ENCODE data around the gene FMNL2. TPM values are rescaled to one million over a fixed set of nuclear protein-coding genes. Genes with fewer than 3 reads are reported as not detected.

Gene FMNL2
- total RNA-seq, 1 donor from 2014 or later: 24.7 TPM

GRCh38 chr2:152584301-152584700 lies 249.3 kb downstream of the FMNL2 start:
- DNase-seq (ENCODE audit: low read depth) (no peak), FAIRE-seq (no peak)
- Histone ChIP-seq H3K36me3 (ENCODE audit: control insufficient read depth, insufficient read depth, low read length) (no peaks in the 10 kb centered on the region), H3K4me3 (ENCODE audit: low read depth, low read length) (no peak overlapping the region), H3K27me3 (ENCODE audit: control insufficient read depth, insufficient read depth, low read length) (no peaks in the 10 kb centered on the region)
- TF ChIP-seq, protein P1, sequence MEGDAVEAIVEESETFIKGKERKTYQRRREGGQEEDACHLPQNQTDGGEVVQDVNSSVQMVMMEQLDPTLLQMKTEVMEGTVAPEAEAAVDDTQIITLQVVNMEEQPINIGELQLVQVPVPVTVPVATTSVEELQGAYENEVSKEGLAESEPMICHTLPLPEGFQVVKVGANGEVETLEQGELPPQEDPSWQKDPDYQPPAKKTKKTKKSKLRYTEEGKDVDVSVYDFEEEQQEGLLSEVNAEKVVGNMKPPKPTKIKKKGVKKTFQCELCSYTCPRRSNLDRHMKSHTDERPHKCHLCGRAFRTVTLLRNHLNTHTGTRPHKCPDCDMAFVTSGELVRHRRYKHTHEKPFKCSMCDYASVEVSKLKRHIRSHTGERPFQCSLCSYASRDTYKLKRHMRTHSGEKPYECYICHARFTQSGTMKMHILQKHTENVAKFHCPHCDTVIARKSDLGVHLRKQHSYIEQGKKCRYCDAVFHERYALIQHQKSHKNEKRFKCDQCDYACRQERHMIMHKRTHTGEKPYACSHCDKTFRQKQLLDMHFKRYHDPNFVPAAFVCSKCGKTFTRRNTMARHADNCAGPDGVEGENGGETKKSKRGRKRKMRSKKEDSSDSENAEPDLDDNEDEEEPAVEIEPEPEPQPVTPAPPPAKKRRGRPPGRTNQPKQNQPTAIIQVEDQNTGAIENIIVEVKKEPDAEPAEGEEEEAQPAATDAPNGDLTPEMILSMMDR (IDR thresholded peaks at IDR 0.05; ENCODE audit: insufficient read depth, low read length, severe bottlenecking): no peak

DNA sequence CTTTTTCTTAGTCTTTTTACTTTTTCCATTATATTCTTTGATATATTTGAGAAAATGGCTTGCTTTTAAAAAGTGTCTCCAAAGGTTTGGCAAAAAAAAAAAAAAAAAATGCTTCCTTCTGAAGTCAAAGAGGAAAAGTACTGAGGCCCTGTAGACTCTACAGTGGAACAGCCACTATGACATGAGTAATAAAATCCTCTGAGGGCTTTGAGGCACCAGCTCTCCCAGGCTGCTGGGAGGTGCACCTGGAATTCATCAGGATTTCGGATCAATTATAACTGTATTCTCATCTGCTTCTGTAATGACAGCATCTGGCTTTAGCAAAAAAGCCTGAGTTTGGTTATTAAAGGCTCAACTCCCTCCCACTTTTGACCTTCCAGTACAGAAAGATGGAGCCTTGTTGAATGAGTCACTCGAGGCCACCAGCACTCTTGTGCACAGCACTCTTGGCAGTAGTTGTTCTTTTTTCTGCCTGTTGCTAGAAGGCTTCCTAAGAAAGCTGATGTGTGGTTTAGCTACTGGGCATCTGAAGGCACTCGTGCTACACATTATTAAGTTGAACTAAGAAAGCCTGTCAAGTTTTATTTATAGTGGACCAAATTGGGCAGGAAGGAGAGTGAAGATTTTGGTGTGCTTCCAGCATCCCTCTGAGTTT lies 251.0 kb downstream of the FMNL2 start:
- H3K4me3 ChIP-seq (ENCODE audit: low read depth, low read length): no peak overlapping the region
- H3K27me3 ChIP-seq (ENCODE audit: control insufficient read depth, insufficient read depth, low read length): no peaks in the 10 kb centered on the region
- no peaks in the 10 kb centered on the region for H3K36me3 ChIP-seq (ENCODE audit: control insufficient read depth, insufficient read depth, low read length)
- TF ChIP-seq, protein P1 (IDR thresholded peaks at IDR 0.05; ENCODE audit: insufficient read depth, low read length, severe bottlenecking): no peak
- DNase-seq (ENCODE audit: low read depth): peak; percentile 18
- FAIRE-seq: no peak

- no peak overlapping the region for H3K4me3 ChIP-seq (ENCODE audit: low read depth, low read length)
- H3K27me3 ChIP-seq (ENCODE audit: control insufficient read depth, insufficient read depth, low read length): no peaks in the 10 kb centered on the region
- DNase-seq (ENCODE audit: low read depth): peak; percentile 64
- H3K36me3 ChIP-seq (ENCODE audit: control insufficient read depth, insufficient read depth, low read length): no peaks in the 10 kb centered on the region
- TF ChIP-seq, protein P1 (IDR thresholded peaks at IDR 0.05; ENCODE audit: insufficient read depth, low read length, severe bottlenecking): no peak
- no peak for FAIRE-seq
Observed at GRCh38 chr2:152587187-152587947, 252.4 kb downstream of the FMNL2 start.

DNA sequence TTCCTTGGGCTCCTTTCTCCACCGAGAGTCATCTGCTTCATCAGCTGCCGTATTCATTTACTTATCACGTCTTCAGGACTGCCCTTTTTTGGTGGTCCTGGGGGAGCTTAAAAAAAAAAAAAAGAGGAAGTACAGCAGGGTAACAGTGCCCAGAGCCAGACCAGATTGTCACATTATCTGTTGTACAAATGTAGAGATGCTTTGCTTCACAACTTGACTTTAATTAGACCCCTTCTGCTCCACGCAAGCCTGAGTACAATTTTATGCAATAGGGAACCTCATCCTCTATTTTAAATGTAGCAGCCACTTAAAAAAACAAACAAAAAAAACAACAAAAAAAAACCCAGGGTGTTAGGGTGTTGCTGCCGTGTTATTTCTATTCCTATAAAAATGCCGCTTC lies 254.0 kb downstream of the FMNL2 start:
- H3K36me3 ChIP-seq (ENCODE audit: control insufficient read depth, insufficient read depth, low read length): no peaks in the 10 kb centered on the region
- TF ChIP-seq, protein P1 (IDR thresholded peaks at IDR 0.05; ENCODE audit: insufficient read depth, low read length, severe bottlenecking): no peak
- H3K4me3 ChIP-seq (ENCODE audit: low read depth, low read length): no peak overlapping the region
- H3K27me3 ChIP-seq (ENCODE audit: control insufficient read depth, insufficient read depth, low read length): no peaks in the 10 kb centered on the region
- DNase-seq (ENCODE audit: low read depth) (no peak), FAIRE-seq (no peak)

GRCh38 chr2:152594022-152594766 lies 259.2 kb downstream of the FMNL2 start:
- FAIRE-seq (no peak), DNase-seq (ENCODE audit: low read depth) (peak; percentile 28)
- Histone ChIP-seq H3K4me3 (ENCODE audit: low read depth, low read length) (no peak overlapping the region), H3K36me3 (ENCODE audit: control insufficient read depth, insufficient read depth, low read length) (no peaks in the 10 kb centered on the region), H3K27me3 (ENCODE audit: control insufficient read depth, insufficient read depth, low read length) (no peaks in the 10 kb centered on the region)
- TF ChIP-seq, protein P1 (IDR thresholded peaks at IDR 0.05; ENCODE audit: insufficient read depth, low read length, severe bottlenecking): no peak
